ENCODE data around the gene ACKR4. TPM values are rescaled to one million over a fixed set of nuclear protein-coding genes. Genes with fewer than 3 reads are reported as not detected.

The ACKR4 gene
- total and polyA plus RNA-seq, 2 experiments from 2014 or later: 0.26 TPM; not detected in 1

DNA sequence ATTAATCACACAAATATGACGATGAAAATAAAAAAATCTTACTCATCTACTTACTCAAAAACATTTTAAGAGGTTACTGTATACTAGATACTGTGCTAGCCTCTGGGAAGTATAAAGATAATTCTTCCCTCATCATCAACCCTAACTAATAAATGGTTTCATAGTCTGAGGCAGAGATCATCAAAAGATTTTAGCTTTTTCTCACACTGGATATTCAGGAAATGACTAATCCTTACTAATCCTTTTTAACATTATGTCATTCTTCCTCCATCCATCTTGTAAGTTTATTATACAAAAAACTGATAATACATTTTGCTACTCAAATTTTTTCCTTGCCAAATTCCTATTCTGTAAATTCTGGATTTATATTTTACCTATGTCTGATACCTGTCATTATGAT is 32.9 kb downstream of the ACKR4 start:
- Mint-ChIP-seq H3K4me3 (no peak overlapping the region), H3K9me3 (no peaks in the 10 kb centered on the region), H3K4me1 (peaks cover 14% of the 10 kb centered on the region; the same call in 2 of the 3 replicates), H3K27me3 (ENCODE audit: insufficient read depth, low read depth, poor library complexity) (no peaks in the 10 kb centered on the region), H3K36me3 (ENCODE audit: low read depth) (peaks cover under 1% of the 10 kb centered on the region; the same call in 1 of the 3 replicates), H3K27ac (no peak overlapping the region)
- ATAC-seq (no peak), DNase-seq (ENCODE audit: low spot score) (no peak)
- H3K27me3 ChIP-seq (ENCODE audit: insufficient read depth): no peaks in the 10 kb centered on the region
- TF ChIP-seq ZNF331 (CRISPR knock-in tag; IDR thresholded peaks at IDR 0.05; ENCODE audit: low read depth) (no peak), EZH2 (IDR thresholded peaks at IDR 0.05; ENCODE audit: low read depth, unreplicated experiment) (no peak), CREB1 (CRISPR knock-in tag; IDR thresholded peaks at IDR 0.05; ENCODE audit: low read depth) (no peak), POLR2AphosphoS5 (IDR thresholded peaks at IDR 0.05; ENCODE audit: low read depth) (no peak), ZNF114 (CRISPR knock-in tag; IDR thresholded peaks at IDR 0.05) (no peak), NANOG (IDR thresholded peaks at IDR 0.05; ENCODE audit: borderline replicate concordance) (no peak), STAT1 (IDR thresholded peaks at IDR 0.05; ENCODE audit: unreplicated experiment) (no peak), EZH2phosphoT487 (IDR thresholded peaks at IDR 0.05; ENCODE audit: unreplicated experiment) (no peak)
- TF ChIP-seq, protein P1, sequence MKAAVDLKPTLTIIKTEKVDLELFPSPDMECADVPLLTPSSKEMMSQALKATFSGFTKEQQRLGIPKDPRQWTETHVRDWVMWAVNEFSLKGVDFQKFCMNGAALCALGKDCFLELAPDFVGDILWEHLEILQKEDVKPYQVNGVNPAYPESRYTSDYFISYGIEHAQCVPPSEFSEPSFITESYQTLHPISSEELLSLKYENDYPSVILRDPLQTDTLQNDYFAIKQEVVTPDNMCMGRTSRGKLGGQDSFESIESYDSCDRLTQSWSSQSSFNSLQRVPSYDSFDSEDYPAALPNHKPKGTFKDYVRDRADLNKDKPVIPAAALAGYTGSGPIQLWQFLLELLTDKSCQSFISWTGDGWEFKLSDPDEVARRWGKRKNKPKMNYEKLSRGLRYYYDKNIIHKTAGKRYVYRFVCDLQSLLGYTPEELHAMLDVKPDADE (IDR thresholded peaks at IDR 0.05): no peak
- TF ChIP-seq, protein P2, sequence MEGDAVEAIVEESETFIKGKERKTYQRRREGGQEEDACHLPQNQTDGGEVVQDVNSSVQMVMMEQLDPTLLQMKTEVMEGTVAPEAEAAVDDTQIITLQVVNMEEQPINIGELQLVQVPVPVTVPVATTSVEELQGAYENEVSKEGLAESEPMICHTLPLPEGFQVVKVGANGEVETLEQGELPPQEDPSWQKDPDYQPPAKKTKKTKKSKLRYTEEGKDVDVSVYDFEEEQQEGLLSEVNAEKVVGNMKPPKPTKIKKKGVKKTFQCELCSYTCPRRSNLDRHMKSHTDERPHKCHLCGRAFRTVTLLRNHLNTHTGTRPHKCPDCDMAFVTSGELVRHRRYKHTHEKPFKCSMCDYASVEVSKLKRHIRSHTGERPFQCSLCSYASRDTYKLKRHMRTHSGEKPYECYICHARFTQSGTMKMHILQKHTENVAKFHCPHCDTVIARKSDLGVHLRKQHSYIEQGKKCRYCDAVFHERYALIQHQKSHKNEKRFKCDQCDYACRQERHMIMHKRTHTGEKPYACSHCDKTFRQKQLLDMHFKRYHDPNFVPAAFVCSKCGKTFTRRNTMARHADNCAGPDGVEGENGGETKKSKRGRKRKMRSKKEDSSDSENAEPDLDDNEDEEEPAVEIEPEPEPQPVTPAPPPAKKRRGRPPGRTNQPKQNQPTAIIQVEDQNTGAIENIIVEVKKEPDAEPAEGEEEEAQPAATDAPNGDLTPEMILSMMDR (conservative IDR thresholded peaks at IDR 0.05; ENCODE audit: low read depth in 2 of 2): no peak
- TF ChIP-seq, protein P3, sequence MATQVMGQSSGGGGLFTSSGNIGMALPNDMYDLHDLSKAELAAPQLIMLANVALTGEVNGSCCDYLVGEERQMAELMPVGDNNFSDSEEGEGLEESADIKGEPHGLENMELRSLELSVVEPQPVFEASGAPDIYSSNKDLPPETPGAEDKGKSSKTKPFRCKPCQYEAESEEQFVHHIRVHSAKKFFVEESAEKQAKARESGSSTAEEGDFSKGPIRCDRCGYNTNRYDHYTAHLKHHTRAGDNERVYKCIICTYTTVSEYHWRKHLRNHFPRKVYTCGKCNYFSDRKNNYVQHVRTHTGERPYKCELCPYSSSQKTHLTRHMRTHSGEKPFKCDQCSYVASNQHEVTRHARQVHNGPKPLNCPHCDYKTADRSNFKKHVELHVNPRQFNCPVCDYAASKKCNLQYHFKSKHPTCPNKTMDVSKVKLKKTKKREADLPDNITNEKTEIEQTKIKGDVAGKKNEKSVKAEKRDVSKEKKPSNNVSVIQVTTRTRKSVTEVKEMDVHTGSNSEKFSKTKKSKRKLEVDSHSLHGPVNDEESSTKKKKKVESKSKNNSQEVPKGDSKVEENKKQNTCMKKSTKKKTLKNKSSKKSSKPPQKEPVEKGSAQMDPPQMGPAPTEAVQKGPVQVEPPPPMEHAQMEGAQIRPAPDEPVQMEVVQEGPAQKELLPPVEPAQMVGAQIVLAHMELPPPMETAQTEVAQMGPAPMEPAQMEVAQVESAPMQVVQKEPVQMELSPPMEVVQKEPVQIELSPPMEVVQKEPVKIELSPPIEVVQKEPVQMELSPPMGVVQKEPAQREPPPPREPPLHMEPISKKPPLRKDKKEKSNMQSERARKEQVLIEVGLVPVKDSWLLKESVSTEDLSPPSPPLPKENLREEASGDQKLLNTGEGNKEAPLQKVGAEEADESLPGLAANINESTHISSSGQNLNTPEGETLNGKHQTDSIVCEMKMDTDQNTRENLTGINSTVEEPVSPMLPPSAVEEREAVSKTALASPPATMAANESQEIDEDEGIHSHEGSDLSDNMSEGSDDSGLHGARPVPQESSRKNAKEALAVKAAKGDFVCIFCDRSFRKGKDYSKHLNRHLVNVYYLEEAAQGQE (IDR thresholded peaks at IDR 0.05; ENCODE audit: unreplicated experiment): no peak
- TF ChIP-seq, protein P4, sequence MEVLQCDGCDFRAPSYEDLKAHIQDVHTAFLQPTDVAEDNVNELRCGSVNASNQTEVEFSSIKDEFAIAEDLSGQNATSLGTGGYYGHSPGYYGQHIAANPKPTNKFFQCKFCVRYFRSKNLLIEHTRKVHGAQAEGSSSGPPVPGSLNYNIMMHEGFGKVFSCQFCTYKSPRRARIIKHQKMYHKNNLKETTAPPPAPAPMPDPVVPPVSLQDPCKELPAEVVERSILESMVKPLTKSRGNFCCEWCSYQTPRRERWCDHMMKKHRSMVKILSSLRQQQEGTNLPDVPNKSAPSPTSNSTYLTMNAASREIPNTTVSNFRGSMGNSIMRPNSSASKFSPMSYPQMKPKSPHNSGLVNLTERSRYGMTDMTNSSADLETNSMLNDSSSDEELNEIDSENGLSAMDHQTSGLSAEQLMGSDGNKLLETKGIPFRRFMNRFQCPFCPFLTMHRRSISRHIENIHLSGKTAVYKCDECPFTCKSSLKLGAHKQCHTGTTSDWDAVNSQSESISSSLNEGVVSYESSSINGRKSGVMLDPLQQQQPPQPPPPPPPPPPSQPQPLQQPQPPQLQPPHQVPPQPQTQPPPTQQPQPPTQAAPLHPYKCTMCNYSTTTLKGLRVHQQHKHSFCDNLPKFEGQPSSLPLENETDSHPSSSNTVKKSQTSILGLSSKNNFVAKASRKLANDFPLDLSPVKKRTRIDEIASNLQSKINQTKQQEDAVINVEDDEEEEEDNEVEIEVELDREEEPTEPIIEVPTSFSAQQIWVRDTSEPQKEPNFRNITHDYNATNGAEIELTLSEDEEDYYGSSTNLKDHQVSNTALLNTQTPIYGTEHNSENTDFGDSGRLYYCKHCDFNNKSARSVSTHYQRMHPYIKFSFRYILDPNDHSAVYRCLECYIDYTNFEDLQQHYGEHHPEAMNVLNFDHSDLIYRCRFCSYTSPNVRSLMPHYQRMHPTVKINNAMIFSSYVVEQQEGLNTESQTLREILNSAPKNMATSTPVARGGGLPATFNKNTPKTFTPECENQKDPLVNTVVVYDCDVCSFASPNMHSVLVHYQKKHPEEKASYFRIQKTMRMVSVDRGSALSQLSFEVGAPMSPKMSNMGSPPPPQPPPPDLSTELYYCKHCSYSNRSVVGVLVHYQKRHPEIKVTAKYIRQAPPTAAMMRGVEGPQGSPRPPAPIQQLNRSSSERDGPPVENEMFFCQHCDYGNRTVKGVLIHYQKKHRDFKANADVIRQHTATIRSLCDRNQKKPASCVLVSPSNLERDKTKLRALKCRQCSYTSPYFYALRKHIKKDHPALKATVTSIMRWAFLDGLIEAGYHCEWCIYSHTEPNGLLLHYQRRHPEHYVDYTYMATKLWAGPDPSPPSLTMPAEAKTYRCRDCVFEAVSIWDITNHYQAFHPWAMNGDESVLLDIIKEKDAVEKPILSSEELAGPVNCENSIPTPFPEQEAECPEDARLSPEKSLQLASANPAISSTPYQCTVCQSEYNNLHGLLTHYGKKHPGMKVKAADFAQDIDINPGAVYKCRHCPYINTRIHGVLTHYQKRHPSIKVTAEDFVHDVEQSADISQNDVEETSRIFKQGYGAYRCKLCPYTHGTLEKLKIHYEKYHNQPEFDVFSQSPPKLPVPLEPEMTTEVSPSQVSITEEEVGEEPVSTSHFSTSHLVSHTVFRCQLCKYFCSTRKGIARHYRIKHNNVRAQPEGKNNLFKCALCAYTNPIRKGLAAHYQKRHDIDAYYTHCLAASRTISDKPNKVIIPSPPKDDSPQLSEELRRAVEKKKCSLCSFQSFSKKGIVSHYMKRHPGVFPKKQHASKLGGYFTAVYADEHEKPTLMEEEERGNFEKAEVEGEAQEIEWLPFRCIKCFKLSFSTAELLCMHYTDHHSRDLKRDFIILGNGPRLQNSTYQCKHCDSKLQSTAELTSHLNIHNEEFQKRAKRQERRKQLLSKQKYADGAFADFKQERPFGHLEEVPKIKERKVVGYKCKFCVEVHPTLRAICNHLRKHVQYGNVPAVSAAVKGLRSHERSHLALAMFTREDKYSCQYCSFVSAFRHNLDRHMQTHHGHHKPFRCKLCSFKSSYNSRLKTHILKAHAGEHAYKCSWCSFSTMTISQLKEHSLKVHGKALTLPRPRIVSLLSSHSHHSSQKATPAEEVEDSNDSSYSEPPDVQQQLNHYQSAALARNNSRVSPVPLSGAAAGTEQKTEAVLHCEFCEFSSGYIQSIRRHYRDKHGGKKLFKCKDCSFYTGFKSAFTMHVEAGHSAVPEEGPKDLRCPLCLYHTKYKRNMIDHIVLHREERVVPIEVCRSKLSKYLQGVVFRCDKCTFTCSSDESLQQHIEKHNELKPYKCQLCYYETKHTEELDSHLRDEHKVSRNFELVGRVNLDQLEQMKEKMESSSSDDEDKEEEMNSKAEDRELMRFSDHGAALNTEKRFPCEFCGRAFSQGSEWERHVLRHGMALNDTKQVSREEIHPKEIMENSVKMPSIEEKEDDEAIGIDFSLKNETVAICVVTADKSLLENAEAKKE (CRISPR knock-in tag; IDR thresholded peaks at IDR 0.05): no peak
- H3K9me2 ChIP-seq (ENCODE audit: insufficient read depth): no peaks in the 10 kb centered on the region
- no peak overlapping the region for H3K27ac ChIP-seq (ENCODE audit: low read depth)
- no peak overlapping the region for H2AFZ ChIP-seq
- no peaks in the 10 kb centered on the region for H3K79me2 ChIP-seq (replicated peaks; ENCODE audit: insufficient read depth)
- peaks cover 13% of the 10 kb centered on the region for H3K4me1 ChIP-seq (ENCODE audit: insufficient read depth)
- no peaks in the 10 kb centered on the region for H3K36me3 ChIP-seq (ENCODE audit: insufficient read depth)
- no peaks in the 10 kb centered on the region for H4K20me1 ChIP-seq (replicated peaks; ENCODE audit: insufficient read depth)
- H3F3A ChIP-seq (replicated peaks; ENCODE audit: low read depth): no peaks in the 10 kb centered on the region
- no peak overlapping the region for H3K4me3 ChIP-seq
- no peak overlapping the region for H3K4me2 ChIP-seq
